Hepatocyte (in vitro differentiated cells): ENCODE data around the gene AUNIP.

Experiments used
- CTCF ChIP-seq: fragments of 200-600 bp; sonication (generic); IDR thresholded peaks from 2 replicates; pipeline ENCODE4 v1.5.1; 2016; ENCODE audit warnings: antibody characterized with exemption, mild to moderate bottlenecking; ENCODE audit not compliant: poor library complexity
- EZH2 ChIP-seq: fragments of 200-600 bp; sonication (generic); IDR thresholded peaks from 2 replicates; pipeline ENCODE4 v1.6.1; 2016; ENCODE audit warnings: antibody characterized with exemption, mild to moderate bottlenecking, borderline replicate concordance
- EZH2phosphoT487 ChIP-seq: fragments of 200-600 bp; sonication (generic); IDR thresholded peaks from one replicate; pipeline ENCODE4 v1.6.1; 2018; ENCODE audit warnings: antibody characterized with exemption, mild to moderate bottlenecking, low read depth, moderate library complexity; ENCODE audit not compliant: unreplicated experiment, severe bottlenecking

- TF ChIP-seq CTCF, result no peak
- no peak for TF ChIP-seq EZH2
- no peak for TF ChIP-seq EZH2phosphoT487
Observed at GRCh38 chr1:25836695-25837094, 22.6 kb downstream of the AUNIP start.
